WTC11 (cell line): ENCODE results near the gene FBXL16.

Experiments used
- ATF1 ChIP-seq: sonication (generic); formaldehyde crosslinking; IDR thresholded peaks from 2 replicates; pipeline ENCODE4 v1.8.1; 2023; ENCODE audit warnings: mild to moderate bottlenecking, moderate library complexity, missing genetic modification reagents
- ETV6 ChIP-seq: sonication (generic); formaldehyde crosslinking; IDR thresholded peaks from 2 replicates; pipeline ENCODE4 v1.8.1; 2022; ENCODE audit warnings: mild to moderate bottlenecking, missing genetic modification reagents
- FOXK1 ChIP-seq: sonication (generic); formaldehyde crosslinking; IDR thresholded peaks from 2 replicates; pipeline ENCODE4 v1.8.0; 2022; ENCODE audit warnings: mild to moderate bottlenecking, moderate library complexity, missing genetic modification reagents
- SP1 ChIP-seq: sonication (generic); formaldehyde crosslinking; conservative IDR thresholded peaks from 2 replicates; pipeline ENCODE4 v1.8.1; 2022; ENCODE audit warnings: missing genetic modification reagents
- TF ChIP-seq, protein P1 (sequence below): fragments of 200-600 bp; IDR thresholded peaks from 2 replicates; pipeline ENCODE4 v1.8.0; 2022; ENCODE audit warnings: antibody characterized with exemption

DNA sequence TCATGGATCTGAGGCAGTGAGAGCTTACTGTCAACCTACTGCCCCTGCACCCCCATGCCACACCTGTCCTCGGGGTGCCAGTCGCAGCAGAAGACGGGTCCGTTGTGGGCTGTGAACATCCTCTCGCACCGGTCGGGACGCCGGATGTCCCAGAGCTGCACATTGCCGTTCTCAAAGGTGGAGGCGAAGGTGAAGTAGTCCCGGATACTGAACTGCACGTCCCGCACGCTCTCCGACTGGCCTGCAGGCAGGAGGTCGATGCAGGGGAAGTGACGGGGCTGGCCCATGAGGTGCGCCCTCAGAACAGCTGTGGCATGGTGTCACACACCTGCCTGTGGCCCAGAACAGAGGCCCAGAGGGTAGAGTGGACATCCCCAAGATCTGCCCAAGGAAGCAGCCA is 18.1 kb downstream of the FBXL16 start:
- TF ChIP-seq, protein P1, sequence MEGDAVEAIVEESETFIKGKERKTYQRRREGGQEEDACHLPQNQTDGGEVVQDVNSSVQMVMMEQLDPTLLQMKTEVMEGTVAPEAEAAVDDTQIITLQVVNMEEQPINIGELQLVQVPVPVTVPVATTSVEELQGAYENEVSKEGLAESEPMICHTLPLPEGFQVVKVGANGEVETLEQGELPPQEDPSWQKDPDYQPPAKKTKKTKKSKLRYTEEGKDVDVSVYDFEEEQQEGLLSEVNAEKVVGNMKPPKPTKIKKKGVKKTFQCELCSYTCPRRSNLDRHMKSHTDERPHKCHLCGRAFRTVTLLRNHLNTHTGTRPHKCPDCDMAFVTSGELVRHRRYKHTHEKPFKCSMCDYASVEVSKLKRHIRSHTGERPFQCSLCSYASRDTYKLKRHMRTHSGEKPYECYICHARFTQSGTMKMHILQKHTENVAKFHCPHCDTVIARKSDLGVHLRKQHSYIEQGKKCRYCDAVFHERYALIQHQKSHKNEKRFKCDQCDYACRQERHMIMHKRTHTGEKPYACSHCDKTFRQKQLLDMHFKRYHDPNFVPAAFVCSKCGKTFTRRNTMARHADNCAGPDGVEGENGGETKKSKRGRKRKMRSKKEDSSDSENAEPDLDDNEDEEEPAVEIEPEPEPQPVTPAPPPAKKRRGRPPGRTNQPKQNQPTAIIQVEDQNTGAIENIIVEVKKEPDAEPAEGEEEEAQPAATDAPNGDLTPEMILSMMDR = no peak
- TF ChIP-seq ETV6 (CRISPR knock-in tag) (no peak), FOXK1 (CRISPR knock-in tag) (no peak), ATF1 (no peak), SP1 (CRISPR knock-in tag) (no peak)
